HG02884 (cell line): ENCODE measurements around the gene CHDH.
A peak's percentile ranks its signal among the peaks of the same experiment; 100 is the strongest.

Source experiments
- ATAC-seq: cut with Tn5 transposase; IDR thresholded peaks from one replicate; pipeline ENCODE4 v1.9.1; 2021; ENCODE audit warnings: mild to moderate bottlenecking, moderate library complexity; ENCODE audit not compliant: unreplicated experiment

CHDH gene, protein sequence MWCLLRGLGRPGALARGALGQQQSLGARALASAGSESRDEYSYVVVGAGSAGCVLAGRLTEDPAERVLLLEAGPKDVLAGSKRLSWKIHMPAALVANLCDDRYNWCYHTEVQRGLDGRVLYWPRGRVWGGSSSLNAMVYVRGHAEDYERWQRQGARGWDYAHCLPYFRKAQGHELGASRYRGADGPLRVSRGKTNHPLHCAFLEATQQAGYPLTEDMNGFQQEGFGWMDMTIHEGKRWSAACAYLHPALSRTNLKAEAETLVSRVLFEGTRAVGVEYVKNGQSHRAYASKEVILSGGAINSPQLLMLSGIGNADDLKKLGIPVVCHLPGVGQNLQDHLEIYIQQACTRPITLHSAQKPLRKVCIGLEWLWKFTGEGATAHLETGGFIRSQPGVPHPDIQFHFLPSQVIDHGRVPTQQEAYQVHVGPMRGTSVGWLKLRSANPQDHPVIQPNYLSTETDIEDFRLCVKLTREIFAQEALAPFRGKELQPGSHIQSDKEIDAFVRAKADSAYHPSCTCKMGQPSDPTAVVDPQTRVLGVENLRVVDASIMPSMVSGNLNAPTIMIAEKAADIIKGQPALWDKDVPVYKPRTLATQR

DNA sequence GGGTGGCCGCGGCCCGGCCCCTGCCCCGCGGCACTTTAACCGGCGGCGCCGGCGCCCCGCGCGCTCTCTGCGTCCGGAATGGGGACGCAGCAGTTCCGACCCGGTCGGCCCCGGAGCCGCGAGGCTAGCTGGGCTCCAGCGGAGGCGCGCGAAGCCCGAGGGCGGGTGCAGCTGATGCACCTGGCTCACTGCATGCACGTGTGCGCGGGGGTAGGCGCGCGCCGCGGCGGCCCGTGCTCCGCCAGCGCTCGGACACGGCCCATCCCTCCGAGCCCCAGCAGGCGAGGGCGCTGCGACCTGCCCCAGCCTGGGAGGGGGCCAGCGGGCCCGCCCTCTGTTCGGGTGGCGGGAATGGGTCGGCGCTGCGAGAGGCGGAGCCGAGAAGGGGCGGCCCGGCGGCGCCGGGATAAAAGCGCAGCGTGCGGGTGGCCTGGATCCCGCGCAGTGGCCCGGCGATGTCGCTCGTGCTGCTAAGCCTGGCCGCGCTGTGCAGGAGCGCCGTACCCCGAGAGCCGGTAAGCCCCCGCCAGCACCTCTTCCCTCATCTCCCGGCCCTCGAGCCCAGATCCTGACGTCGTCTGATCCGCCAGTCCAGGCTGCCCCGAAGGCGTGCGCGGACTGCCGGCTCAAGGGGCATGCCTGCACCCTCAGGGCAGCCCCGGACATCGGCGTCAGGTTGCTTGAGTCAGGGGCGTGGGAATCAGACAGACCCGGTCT lies at the start of gene CHDH, which contains the start of gene IL17RB:
Gene CHDH (minus strand): TSS at position 286 of the 717 bp plus-strand sequence. CDS start 22,411 bp downstream, outside the sequence.
Gene IL17RB (plus strand): TSS at position 435 of the 717 bp plus-strand sequence. CDS start 21 bp downstream, at position 456.
- ATAC-seq = peak; percentile 46

DNA sequence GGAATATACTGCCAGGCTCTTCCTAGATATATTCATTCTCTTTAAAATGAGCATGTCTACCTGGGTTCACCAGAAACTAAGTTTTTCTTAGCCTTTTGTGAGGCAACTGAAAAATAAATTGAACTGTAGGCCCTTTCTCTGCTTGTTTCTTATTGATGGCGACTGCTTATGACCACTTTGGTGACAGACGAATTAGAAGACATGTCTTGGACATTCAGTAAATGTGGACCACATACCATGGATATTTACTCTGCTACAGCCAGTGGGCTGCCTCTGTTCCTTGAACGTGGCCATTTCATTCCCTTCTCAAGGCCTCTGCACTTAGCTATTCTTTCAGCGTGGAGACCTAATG lies 46.0 kb upstream of the CHDH start:
- ATAC-seq = no peak

DNA sequence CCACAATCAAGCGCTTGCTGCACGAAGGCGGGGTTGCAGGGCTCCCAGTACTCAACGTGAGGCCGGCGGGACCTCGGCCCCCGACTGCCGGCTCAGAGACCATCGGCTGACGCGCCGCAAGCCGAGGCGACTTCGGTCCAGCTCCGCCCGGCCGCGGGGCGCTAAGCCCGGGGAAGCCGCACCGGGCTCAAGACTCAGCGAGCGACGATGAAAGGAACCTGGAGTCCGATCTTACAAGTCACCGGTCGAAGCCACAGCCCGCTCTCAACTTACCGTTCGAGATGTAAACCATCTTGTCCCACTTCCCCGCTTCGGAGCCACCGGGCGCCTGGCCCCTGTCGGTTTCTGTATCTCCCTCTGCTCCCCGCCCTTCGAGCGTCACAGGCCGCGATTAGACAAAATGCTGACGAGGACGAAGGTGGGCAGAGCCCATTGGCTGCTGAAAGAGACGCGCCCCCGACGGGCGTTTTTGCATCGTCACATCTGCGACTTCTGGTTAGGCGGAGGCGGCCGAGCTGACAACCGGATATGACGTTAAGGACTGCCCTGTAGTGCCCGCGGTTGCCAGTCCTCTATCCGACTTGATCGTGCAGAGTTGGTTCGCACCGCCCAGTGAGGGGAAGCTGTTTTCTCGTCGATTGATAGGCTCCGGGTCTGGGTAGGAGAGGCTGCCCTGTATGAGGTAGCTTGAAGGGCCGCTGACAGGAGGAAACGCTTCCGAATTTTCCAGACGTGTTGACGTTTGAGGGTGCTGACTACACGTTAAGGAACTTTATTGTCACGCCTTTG lies 45.5 kb upstream of the CHDH start, which contains the start of gene SELENOK:
Gene SELENOK (minus strand): TSS at position 363 of the 789 bp plus-strand sequence.
- peak; percentile 96 for ATAC-seq

DNA sequence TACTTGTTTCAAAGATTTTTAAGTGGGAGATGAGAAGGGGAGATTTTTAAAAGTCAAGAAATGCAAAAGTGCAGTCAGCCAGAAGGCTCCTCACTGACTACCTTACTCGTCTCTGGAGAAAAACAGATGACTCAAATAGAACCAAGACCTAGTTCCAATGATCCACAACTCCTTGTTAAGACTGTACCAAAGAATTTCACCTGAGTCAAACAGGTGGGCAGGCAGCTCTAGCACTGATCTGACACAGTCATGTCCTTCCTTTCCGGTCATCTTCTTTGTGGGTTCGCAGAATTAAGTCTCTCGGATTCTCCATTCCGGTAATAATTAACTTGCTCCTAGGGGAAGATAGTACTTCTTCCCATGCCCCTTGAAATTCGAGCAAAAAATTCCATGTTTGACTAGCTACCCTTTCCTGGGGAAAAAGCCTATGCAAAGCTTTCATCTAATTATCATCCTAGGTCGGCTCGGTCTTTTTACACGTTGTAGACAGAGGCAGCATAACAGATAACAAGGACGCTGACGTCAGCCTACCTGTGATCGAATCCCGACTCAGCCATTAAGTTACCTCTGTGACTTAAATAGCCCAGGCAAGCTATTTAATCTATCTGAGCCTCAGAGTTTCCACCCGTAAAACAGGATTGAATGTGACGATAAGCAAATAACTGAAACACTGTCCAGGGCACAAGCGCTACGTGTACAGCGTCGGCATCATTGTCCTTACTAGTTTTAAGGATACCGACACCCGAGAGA lies 44.7 kb upstream of the CHDH start:
- ATAC-seq = no peak

DNA sequence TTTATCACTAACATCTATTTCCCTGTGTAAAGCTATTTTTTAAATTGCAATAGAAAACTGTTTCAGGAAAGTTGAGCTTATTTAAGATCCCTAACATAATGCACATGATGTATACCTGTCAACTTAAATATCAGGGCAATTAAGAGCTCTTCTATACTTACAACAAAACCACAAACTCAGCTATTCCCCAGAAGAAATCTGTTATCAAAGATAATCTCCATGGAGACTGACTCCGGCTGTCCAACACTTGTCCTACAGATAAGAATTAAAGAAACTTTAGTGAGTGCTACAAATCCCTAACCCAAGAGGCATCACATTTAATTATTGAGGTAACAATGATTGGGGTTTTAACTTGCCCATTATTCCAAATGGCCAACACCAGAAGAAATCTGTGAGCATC lies 42.0 kb upstream of the CHDH start:
- ATAC-seq = no peak

DNA sequence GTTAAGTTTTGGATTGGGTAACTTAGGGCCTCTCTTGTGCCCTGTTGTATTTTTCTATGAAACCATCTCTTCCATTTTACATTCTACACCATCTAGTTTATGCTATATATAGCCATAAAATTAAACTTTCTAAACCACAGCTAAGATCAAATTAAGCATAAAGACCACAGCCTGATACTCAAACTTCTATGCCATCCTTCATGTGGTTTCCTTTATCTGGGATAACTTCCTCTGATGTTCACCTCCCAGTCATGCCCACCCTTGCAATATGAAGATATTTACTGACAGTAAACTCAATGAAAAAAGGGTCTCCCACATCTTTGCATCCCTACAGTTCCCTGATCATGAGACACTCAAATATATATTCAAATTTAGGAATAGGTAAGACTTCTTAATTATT lies 41.2 kb upstream of the CHDH start:
- ATAC-seq = no peak

DNA sequence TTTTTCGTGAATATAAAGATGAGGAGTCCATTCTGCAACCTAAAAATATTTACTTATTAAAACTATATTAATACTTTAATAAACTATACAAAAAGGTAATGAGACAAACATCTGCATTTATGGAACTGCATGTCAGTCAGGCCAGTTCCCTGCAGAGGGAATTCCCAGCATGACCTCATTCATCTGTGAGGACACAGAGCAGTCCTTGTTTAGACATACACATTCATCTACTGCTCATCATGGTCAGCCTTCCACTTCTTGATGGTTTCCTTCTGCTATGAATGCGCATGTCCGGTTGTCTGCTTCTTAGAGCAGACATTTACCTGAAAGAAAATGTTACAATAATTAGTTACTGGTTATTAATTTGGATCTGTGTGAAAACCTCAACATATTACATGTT lies 39.0 kb upstream of the CHDH start:
- no peak for ATAC-seq

DNA sequence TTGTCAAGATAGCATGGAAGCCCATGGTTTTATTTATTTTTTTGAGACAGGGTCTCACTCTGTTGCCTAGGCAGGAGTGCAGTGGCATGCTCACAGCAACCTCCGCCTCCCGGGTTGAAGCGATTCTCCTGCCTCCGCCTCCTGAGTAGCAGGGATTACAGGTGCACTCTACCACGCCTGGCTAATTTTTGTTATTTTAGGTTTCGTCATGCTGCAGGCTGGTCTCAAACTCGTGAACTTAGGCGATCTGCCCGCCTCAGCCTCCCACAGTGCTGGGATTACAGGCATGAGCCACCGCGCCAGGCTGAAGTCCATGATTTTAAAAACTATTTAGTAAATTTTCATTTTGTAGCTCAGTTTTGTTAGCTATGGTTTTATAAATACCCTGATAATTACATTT lies 38.4 kb upstream of the CHDH start:
- ATAC-seq = no peak

DNA sequence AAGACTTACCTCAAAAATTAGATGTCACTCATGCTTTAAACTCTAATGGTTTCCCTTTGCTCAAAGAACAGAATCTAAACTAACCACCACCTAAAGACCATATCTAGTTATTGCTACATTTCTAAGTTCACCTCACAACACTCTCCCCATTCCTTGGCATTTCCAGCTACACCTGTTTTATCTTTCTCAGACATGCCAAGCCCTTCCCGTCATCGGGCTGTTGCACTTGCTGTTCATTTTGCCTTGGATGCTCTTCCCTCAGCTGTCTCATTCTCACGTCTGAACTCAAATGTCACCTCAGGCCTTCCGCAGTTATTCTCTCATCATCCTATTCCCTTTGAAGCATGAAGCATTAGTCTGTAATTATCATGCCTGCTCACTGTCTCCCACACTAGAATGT lies 36.8 kb upstream of the CHDH start:
- no peak for ATAC-seq

DNA sequence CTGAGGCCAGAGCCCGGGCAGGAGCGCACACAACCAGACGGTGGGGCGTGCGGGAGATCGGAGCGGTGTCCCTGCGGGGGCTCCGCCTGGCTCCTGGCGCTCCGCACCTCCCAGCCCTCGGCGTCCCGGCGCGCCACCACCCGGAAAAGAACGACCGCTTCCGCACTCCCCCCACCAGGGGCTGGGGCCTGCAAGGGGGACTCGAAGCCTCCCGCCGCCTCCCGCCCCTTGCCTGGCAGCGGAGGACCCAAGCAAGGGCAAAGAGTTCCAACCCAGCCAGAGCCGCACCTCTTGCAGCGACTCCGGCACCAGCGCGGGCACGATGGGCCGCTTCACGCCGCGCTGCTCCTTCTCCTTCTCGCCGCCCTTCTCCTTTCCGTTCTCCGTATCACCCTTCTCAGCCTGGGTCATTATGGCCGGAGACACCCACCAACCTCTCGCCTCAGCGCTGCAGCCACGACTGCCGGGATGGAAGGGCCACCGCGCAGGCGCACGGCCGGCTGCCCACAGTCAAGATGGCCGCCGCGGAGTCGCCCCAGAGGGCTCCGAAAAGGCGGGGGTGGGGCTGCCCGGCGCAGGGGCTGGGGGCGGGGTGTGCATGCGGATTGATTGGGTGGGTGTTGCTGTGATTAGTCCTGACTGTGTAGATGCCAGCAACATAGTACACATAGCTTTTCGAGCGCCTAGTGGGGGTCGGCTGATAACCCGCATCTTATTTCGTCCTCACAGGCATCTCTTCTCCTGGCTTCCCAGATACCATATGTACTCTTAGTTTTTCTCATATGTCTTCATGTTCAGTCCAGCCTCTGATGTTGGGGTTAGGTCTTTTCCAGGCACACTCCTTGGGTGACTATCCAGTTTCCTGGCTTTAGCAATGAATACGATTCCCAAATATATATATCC lies 35.7 kb upstream of the CHDH start, which contains the start of gene ACTR8:
Gene ACTR8 (minus strand): TSS at position 462 of the 903 bp plus-strand sequence. CDS start 51 bp downstream, at position 411.
- peak; percentile 82 for ATAC-seq

DNA sequence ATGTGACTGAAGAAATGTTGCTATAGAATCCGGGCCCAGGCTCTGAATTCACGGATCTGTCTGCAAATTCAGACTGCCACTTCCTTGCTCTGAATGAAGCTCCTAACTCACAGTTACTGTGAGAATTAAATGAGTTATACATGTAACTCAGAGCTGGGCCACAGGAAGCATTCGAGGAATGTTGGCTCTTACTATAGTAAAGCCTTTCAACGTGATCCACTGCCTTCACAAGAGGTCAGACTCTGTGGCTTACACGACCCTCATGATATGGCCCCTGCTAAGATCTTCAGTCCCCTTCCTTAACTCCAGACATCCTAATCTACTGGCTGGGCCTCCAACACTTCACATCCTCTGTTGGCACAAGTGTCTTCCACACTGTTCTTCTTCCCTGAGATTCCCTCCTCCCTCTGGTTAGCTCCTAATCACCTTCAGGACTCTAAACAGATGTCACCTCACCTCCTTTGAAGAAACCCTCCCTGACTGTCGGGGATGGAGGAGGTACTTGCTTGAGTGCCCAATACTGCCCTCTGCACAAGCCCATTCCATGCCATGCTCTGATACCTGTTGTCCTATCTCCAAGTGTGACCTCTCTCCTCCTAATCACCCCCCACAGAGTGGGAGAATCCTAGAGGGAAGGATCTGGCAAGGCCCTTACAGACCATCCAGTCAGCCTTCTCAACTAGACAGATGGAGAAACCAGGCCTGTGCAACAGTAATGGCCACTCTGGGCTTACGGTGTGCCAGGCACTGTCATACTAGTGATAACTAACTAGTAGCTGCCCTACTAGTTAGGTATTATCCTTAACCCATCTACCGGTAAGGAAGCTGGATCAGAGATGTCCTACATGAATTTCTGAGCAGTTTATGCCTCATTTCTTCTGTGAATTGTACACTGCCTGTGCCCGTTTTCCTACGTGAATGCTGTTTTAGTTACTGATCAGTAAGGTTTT lies 34.5 kb upstream of the CHDH start:
- ATAC-seq = no peak

DNA sequence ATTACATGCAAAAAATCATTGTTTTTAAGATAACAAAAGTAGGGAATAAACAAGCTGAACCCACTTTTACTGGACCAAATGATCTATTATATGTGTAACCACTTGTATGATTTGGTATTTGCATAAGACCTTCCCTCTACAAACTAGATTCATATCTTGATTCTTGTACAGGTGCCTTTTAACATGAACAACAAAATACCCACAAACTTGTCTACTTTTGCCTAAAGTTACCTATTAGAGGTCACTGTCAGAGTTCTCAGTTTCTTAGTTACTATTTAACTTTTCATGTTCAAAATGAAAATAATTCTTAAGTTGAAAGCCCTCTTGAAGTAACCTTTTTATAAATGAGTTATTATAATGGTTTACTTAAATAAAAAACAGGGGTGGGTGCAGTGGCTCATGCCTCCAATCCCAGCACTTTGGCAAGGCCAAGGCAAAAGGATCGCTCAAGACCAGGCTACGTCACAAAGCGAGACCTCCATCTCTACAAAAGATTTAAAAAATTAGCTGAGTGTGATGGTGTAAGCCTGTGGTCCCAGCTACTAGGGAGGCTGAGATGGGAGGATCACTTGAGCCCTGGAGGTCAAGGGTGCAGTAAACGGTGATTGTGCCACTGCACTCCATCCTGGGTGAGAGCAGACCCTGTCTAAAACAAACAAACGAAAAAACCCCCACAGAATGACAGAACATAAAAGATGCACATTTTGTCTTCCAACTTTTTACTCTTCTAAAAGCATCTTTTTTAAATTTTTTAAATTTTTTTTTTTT lies 19.7 kb upstream of the CHDH start:
- no peak for ATAC-seq

DNA sequence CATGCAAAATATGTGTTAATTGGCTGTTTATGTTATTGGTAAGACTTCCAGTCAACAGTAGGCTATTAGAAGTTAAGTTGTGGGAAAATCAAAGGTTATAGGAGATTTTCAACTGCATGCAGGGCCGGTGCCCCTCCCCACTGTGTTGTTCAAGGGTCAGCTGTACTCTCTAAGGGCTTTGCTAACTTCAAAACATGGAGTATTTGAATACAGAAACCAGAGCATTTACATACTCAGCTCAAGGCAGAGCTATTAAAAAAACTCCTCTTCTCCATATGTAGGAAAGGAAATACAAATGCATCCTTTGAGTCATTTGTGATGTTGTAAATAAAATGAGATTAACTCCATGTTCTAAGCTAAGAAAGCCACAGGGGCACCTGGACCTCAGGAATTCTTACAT lies 16.9 kb upstream of the CHDH start:
- ATAC-seq = no peak

DNA sequence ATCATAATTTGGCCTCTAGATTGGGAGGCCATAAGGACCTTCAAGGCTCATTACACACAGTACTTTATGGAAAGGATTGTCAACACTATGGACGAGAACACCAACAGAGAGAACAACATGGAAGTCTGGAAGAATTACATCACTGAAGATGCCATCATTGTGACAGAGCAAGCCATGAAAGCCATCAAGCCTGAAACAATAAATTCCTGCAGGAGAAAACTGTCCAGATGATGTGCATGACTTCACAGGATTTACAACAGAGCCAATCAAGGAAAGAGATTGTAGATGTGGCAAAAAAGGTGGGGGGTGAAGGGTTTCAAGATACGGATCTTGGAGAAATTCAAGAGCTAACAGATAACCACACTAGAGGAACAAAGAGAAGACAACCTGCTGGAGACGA lies 16.0 kb upstream of the CHDH start:
- no peak for ATAC-seq

DNA sequence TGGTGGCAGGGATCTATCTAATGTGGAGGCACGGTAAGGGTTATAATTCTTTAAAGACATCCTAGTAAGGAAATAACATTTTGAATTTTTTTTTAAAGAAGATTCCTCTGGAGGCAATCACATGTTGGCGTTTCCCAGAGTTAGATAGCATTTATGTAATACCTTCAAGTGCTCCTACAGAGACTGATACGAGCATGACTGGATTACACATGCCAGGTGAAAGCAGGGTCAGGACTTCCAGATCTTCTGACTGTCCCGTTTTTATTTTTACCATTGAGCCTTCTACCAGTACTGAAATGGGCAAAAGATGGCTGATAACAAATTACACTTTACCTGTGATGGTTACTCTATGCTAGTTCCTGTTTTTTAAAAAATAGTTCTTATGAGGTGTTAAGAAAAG lies 14.0 kb upstream of the CHDH start:
- ATAC-seq = no peak

DNA sequence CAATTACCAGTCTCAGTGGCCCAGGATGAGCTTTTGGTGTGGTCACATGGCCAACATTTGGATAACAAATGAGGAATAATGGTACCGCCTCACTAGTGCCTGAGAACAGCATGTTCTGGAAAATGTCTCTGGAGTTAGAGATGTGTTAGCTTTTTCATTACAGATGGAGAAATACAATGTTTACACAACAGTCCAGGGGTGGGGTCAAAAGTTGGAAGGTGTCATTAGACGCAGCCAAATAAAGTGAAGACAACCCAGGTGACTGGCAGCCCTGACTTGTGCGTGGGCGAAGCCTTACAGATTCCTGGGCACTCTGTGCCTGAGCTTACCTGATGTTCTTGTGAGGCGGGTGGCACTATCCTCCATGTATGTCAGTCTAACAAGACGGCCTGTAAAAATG lies 13.0 kb upstream of the CHDH start:
- ATAC-seq = no peak

DNA sequence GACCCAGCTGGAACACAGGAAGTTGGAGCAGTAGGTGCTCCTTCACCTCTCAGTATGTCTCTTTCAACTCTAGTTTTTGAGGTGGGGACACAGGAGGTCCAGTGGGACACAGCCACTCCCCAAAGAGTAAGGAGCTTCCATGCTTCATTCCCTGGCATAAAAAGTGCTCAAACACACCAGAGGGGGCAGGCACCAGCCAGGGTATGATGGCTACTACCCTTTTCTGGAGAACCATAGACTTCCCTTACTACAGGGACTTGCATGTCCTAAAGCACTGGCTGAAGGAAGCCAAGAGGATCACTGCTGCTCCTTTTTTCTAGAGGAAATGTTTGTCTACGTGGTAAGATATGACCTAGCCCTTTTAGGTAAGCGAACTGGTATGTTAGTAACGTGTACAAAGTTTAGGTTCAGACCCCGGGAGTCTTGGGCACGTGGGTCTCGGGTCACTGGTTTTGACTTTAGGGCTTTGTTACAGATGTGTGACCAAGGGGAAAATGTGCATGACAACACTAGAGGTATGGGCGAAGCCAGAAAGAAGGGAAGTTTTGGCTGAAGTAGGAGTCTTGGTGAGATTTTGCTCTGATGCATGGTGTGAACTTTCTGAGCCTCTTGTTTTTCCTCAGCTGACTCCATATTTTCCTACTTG lies 12.0 kb upstream of the CHDH start:
- ATAC-seq = no peak
